Endothelial cell of umbilical vein (primary cell): ENCODE results near the gene KCNG2. TPM values are rescaled to one million over a fixed set of nuclear protein-coding genes. Genes with fewer than 3 reads are reported as not detected.

ENCODE experiments used
- BruUV-seq: library from RNA; stranded (reverse); fragments of 400-500 nt; replicated peaks from 2 replicates; lab custom pipeline; 2021; lab: Mats Ljungman, UMichigan
- CTCF ChIA-PET: fragments of 300-600, 350-600 bp; sonication (Branson Sonifier 250); formaldehyde crosslinking; loops from one replicate; lab custom pipeline; 2021; ENCODE audit warnings: antibody characterized with exemption, inconsistent platforms; lab: Charles Lee
- POLR2A ChIA-PET: fragments of 300-600, 350-600 bp; sonication (Branson Sonifier 250); formaldehyde crosslinking; loops from one replicate; lab custom pipeline; 2021; ENCODE audit warnings: antibody characterized with exemption, inconsistent platforms; lab: Charles Lee
- DNase-seq: peaks from one replicate; pipeline ENCODE4 v3.0.0-alpha.2; 2011; ENCODE audit warnings: low read depth, low spot score
- FAIRE-seq: peaks from 2 replicates; lab custom pipeline; 2011; peaks lifted over from hg19 to GRCh38; lab: Jason Lieb, UNC
- H2AFZ ChIP-seq: 2 replicates; pipeline ENCODE4 v1.6.0; 2012; ENCODE audit warnings: low read depth, low read length, control low read depth, inconsistent platforms
- H3K27ac ChIP-seq: 2 replicates; pipeline ENCODE4 v1.5.1; 2011; ENCODE audit warnings: low read depth, mild to moderate bottlenecking, control low read depth, low read length, moderate library complexity; ENCODE audit not compliant: insufficient read depth
- H3K27me3 ChIP-seq, 2 experiments: 2 replicates each; pipeline versions ENCODE4 v1.6.0 to v1.6.1; 2011; ENCODE audit warnings: low read length in 2 of 2, mixed read lengths in 1 of 2; ENCODE audit not compliant: control insufficient read depth in 2 of 2, insufficient read depth in 2 of 2
- H3K36me3 ChIP-seq, 2 experiments: 2 replicates in 1 of 2; 3 replicates in 1 of 2; pipeline ENCODE4 v1.5.1; 2011; ENCODE audit warnings: low read length in 2 of 2, mild to moderate bottlenecking in 1 of 2, moderate library complexity in 1 of 2; ENCODE audit not compliant: control insufficient read depth in 2 of 2, insufficient read depth in 2 of 2; ENCODE audit errors: extremely low read depth in 1 of 2
- H3K4me1 ChIP-seq: 3 replicates; pipeline ENCODE4 v1.5.1; 2011; ENCODE audit warnings: mild to moderate bottlenecking, low read length; ENCODE audit not compliant: control insufficient read depth, insufficient read depth; ENCODE audit errors: extremely low read depth
- H3K4me2 ChIP-seq: 2 replicates; pipeline ENCODE4 v1.6.1; 2011; ENCODE audit warnings: low read length, control low read depth, mixed read lengths; ENCODE audit not compliant: insufficient read depth
- H3K4me3 ChIP-seq, 3 experiments: fragments of 200-600 bp in 1 of 3; sonication (generic), shearing (Covaris generic) in 1 of 3; replicated peaks in 1 of 3; 2 replicates each; pipeline ENCODE4 v1.5.1; 2011 to 2016; ENCODE audit warnings: control low read depth in 3 of 3, low read length in 3 of 3, mild to moderate bottlenecking in 2 of 3, inconsistent platforms in 1 of 3, low read depth in 1 of 3, moderate library complexity in 1 of 3; ENCODE audit not compliant: insufficient read depth in 1 of 3
- H3K79me2 ChIP-seq: 2 replicates; pipeline ENCODE4 v1.6.0; 2012; ENCODE audit warnings: low read length, inconsistent platforms; ENCODE audit not compliant: control insufficient read depth, insufficient read depth
- H3K9ac ChIP-seq: replicated peaks from 2 replicates; pipeline ENCODE3; 2011; ENCODE audit warnings: low read length, control low read depth; ENCODE audit not compliant: insufficient read depth; ENCODE audit errors: extremely low read depth
- H3K9me1 ChIP-seq: replicated peaks from 3 replicates; pipeline ENCODE4 v1.6.0; 2011; ENCODE audit warnings: mild to moderate bottlenecking, low read length; ENCODE audit not compliant: control insufficient read depth, insufficient read depth; ENCODE audit errors: extremely low read depth
- H3K9me3 ChIP-seq: replicated peaks from 2 replicates; pipeline ENCODE4 v1.5.1; 2012; ENCODE audit warnings: low read length, inconsistent platforms; ENCODE audit not compliant: control insufficient read depth, insufficient read depth
- H4K20me1 ChIP-seq: replicated peaks from 2 replicates; pipeline ENCODE3; 2011; ENCODE audit warnings: mild to moderate bottlenecking, low read length; ENCODE audit not compliant: control insufficient read depth, insufficient read depth; ENCODE audit errors: extremely low read depth
- EZH2 ChIP-seq: IDR thresholded peaks from 2 replicates; pipeline ENCODE4 v1.6.1; 2012; ENCODE audit warnings: borderline replicate concordance, low read depth, mild to moderate bottlenecking, moderate library complexity, low read length, inconsistent platforms; ENCODE audit not compliant: severe bottlenecking
- FOS ChIP-seq: IDR thresholded peaks from 2 replicates; pipeline ENCODE4 v1.6.1; 2011; ENCODE audit warnings: mild to moderate bottlenecking, low read length, moderate library complexity, borderline replicate concordance; ENCODE audit not compliant: insufficient read depth
- GATA2 ChIP-seq: IDR thresholded peaks from 2 replicates; pipeline ENCODE4 v1.7.0; 2011; ENCODE audit warnings: low read depth, mild to moderate bottlenecking, moderate library complexity, mixed read lengths, low read length; ENCODE audit not compliant: insufficient read length, insufficient read depth
- JUN ChIP-seq: IDR thresholded peaks from 2 replicates; pipeline ENCODE4 v1.6.1; 2011; ENCODE audit warnings: borderline replicate concordance, low read depth; ENCODE audit not compliant: insufficient read length, insufficient read depth
- MYC ChIP-seq: IDR thresholded peaks from one replicate; pipeline ENCODE4 v1.6.1; 2011; ENCODE audit warnings: mild to moderate bottlenecking, low read depth, low read length
- POLR2A ChIP-seq: IDR thresholded peaks from 2 replicates; pipeline ENCODE4 v1.6.1; 2012; ENCODE audit warnings: low read depth, mild to moderate bottlenecking, control low read depth, low read length
- POLR2AphosphoS5 ChIP-seq: IDR thresholded peaks from 2 replicates; pipeline ENCODE4 v1.6.1; 2012; ENCODE audit warnings: low read depth, mild to moderate bottlenecking, control low read depth, low read length, moderate library complexity; ENCODE audit not compliant: insufficient read depth
- dilution Hi-C: fragments of 300-500 bp; cut with MboI; formaldehyde crosslinking; loops from one replicate; pipeline ENCODE4 v1.15.0; 2019; ENCODE audit warnings: low sequenced_read_pairs; ENCODE audit not compliant: extremely low pct_ligation_motif_present
- intact Hi-C: fragments of 100-400 bp; cut with micrococcal nuclease; formaldehyde crosslinking; loops from one replicate; pipeline ENCODE4 v1.10.0; 2022
- polyA plus RNA-seq, 4 experiments: library from polyadenylated mRNA; depleted of rRNA in 3 of 4; stranded (reverse) in 3 of 4; unstranded in 1 of 4; fragments of >200 nt; gene quantifications; 2 replicates each; pipeline versions ENCODE4 v1.2.1 to v1.2.3, GENCODE V29; 2011 to 2012; ENCODE audit warnings: missing spikeins in 1 of 4
- total RNA-seq: library from RNA; stranded (reverse); gene quantifications from 2 replicates; pipeline ENCODE4 v1.2.3, GENCODE V29; 2021
- TF ChIP-seq, protein P1 (sequence below): IDR thresholded peaks from 2 replicates; pipeline ENCODE4 v1.6.1; 2011; ENCODE audit not compliant: insufficient read depth, insufficient read length
- TF ChIP-seq, protein P2 (sequence below), 2 donors: IDR thresholded peaks; 1 replicate in 1 of 2; 2 replicates in 1 of 2; pipeline ENCODE4 v1.5.1; 2011; ENCODE audit warnings: low read length in 2 of 2, mild to moderate bottlenecking in 2 of 2, moderate library complexity in 2 of 2, control low read depth in 1 of 2, inconsistent platforms in 1 of 2, low read depth in 1 of 2; ENCODE audit not compliant: insufficient read depth in 1 of 2; ENCODE audit errors: extremely low read depth in 1 of 2

KCNG2 gene
- total and polyA plus RNA-seq, 2 donors (not counting 3 experiments of a cell fraction or from before 2014, with no cell fraction given), result not detected

DNA sequence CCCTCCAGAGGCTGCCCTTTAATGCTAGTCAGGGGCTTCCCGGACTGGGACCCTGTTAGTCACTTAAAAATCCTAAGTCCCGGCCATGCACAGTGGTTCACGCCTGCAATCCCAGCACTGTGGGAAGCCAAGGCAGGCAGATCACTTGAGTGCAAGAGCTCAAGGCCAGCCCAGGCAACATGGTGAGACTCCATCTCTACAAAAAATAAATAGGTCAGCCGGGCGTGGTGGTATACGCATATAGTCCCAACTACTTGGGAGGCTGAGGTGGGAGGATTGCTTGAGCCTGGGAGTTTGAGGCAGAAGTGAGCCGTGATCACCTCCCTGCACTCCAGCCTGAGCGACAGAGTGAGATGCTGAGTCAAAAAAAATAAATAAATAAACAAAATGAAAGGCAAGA is 17.2 kb upstream of the KCNG2 start:
- H3K4me3 ChIP-seq, result no peak overlapping the region
- H3K4me1 ChIP-seq, result no peaks in the 10 kb centered on the region
- no peaks in the 10 kb centered on the region for H3K9me3 ChIP-seq
- H3K4me2 ChIP-seq, result no peak overlapping the region
- TF ChIP-seq JUN, result no peak
- no peak for TF ChIP-seq GATA2
- TF ChIP-seq EZH2, result no peak
- TF ChIP-seq, protein P1, sequence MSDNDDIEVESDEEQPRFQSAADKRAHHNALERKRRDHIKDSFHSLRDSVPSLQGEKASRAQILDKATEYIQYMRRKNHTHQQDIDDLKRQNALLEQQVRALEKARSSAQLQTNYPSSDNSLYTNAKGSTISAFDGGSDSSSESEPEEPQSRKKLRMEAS, result no peak
- no peak for TF ChIP-seq FOS
- TF ChIP-seq, protein P2, sequence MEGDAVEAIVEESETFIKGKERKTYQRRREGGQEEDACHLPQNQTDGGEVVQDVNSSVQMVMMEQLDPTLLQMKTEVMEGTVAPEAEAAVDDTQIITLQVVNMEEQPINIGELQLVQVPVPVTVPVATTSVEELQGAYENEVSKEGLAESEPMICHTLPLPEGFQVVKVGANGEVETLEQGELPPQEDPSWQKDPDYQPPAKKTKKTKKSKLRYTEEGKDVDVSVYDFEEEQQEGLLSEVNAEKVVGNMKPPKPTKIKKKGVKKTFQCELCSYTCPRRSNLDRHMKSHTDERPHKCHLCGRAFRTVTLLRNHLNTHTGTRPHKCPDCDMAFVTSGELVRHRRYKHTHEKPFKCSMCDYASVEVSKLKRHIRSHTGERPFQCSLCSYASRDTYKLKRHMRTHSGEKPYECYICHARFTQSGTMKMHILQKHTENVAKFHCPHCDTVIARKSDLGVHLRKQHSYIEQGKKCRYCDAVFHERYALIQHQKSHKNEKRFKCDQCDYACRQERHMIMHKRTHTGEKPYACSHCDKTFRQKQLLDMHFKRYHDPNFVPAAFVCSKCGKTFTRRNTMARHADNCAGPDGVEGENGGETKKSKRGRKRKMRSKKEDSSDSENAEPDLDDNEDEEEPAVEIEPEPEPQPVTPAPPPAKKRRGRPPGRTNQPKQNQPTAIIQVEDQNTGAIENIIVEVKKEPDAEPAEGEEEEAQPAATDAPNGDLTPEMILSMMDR (IDR thresholded peaks at IDR 0.05; ENCODE audit: extremely low read depth in 1 of 2, insufficient read depth in 1 of 2, low read depth in 1 of 2, low read length in 2 of 2), result no peak
- TF ChIP-seq MYC, result no peak
- no peak for TF ChIP-seq POLR2A
- TF ChIP-seq POLR2AphosphoS5, result no peak
- CTCF ChIA-PET, result no interaction called here
- FAIRE-seq (no peak), DNase-seq (no peak)
- H4K20me1 ChIP-seq, result no peaks in the 10 kb centered on the region
- POLR2A ChIA-PET, result no interaction called here
- H3K79me2 ChIP-seq, result no peaks in the 10 kb centered on the region
- intact Hi-C loops (no loop called here), dilution Hi-C loops (no loop called here)
- H3K36me3 ChIP-seq, result no peaks in the 10 kb centered on the region
- no peak overlapping the region for H2AFZ ChIP-seq
- H3K9me1 ChIP-seq, result no peaks in the 10 kb centered on the region
- no TSS peak for BruUV-seq
- H3K27me3 ChIP-seq, result no peaks in the 10 kb centered on the region
- no peak overlapping the region for H3K27ac ChIP-seq
- H3K9ac ChIP-seq, result no peak overlapping the region
